Measurements from ENCODE around the gene STPG1. TPM values are rescaled to one million over a fixed set of nuclear protein-coding genes. Genes with fewer than 3 reads are reported as not detected.

The STPG1 gene
- total RNA-seq, 2 experiments from 2014 or later, result 1.8 to 2.4 TPM

DNA sequence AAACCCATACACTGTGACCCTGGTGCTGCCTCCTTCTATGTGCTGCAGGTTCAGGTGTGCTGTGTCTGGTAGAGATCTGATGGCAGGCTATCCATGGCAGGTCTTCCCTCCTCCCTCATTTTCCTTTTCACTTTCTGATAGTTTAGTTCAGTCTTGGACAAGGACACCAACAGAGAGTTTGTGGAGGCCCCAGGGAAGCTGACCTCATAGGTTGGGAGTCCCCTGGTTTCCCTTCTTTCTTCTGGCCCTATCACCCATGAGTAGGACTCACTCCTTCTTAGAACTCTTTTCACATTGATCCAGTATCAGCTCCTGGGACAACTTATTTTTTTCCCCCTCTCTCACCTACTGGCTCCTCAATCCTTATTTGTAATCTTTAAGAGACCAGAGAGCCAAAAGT lies 86.1 kb downstream of the STPG1 start:
- H3K27me3 ChIP-seq (ENCODE audit: control insufficient read depth in 1 of 2, insufficient read depth in 2 of 2, low read length in 2 of 2), result peaks cover 0 to 7% of the 10 kb centered on the region in 2 experiments
- H3K27me3 Mint-ChIP-seq, result no peaks in the 10 kb centered on the region
- H3K4me1 Mint-ChIP-seq (ENCODE audit: low read depth), result peaks cover 15% of the 10 kb centered on the region
- CTCF ChIA-PET, result no interaction called here
- H3K9me3 Mint-ChIP-seq, result no peaks in the 10 kb centered on the region
- H3K4me3 ChIP-seq (ENCODE audit: low read length), result no peak overlapping the region
- POLR2A ChIA-PET, result no interaction called here
- no peak for DNase-seq
- H3K27ac ChIP-seq (ENCODE audit: low read depth in 1 of 2, low read length in 2 of 2), result no peak overlapping the region
- no peak for TF ChIP-seq CTCF (IDR thresholded peaks at IDR 0.05)
- no peaks in the 10 kb centered on the region for H3K9me3 ChIP-seq (ENCODE audit: control insufficient read depth in 1 of 2, insufficient read depth in 1 of 2, low read length in 2 of 2)
- no peak overlapping the region for H3K27ac Mint-ChIP-seq
- H3K36me3 Mint-ChIP-seq (ENCODE audit: low read depth), result no peaks in the 10 kb centered on the region
- no peaks in the 10 kb centered on the region for H3K36me3 ChIP-seq (ENCODE audit: insufficient read depth, low read length)
- intact Hi-C loops (cut with DNase I, micrococcal nuclease), result no loop called here
- no peak overlapping the region for H3K4me3 Mint-ChIP-seq
- ATAC-seq (ENCODE audit: poor library complexity), result no peak
- H3K4me1 ChIP-seq (ENCODE audit: insufficient read depth, low read length), result peaks cover 6% of the 10 kb centered on the region

- H3K27me3 ChIP-seq (ENCODE audit: control insufficient read depth in 1 of 2, insufficient read depth in 2 of 2, low read length in 2 of 2), result peaks cover 4 to 12% of the 10 kb centered on the region in 2 experiments
- TF ChIP-seq CTCF (IDR thresholded peaks at IDR 0.05), result no peak
- intact Hi-C loops (cut with DNase I, micrococcal nuclease), result no loop called here
- no peak overlapping the region for H3K27ac ChIP-seq (ENCODE audit: low read depth in 1 of 2, low read length in 2 of 2)
- ATAC-seq (ENCODE audit: poor library complexity) (no peak), DNase-seq (no peak)
- no peaks in the 10 kb centered on the region for H3K9me3 ChIP-seq (ENCODE audit: control insufficient read depth in 1 of 2, insufficient read depth in 1 of 2, low read length in 2 of 2)
- CTCF ChIA-PET, result interaction anchor here (1.1 kb wide), 1 partner anchor 66 kb away, joined by 3 read pairs; no protein-coding TSS in a partner anchor
- Mint-ChIP-seq H3K27ac (no peak overlapping the region), H3K4me1 (ENCODE audit: low read depth) (peaks cover 29% of the 10 kb centered on the region), H3K9me3 (no peaks in the 10 kb centered on the region), H3K4me3 (no peak overlapping the region), H3K27me3 (peaks cover 4% of the 10 kb centered on the region), H3K36me3 (ENCODE audit: low read depth) (no peaks in the 10 kb centered on the region)
- POLR2A ChIA-PET, result no interaction called here
- H3K4me1 ChIP-seq (ENCODE audit: insufficient read depth, low read length), result peaks cover 23% of the 10 kb centered on the region
- no peak overlapping the region for H3K4me3 ChIP-seq (ENCODE audit: low read length)
- H3K36me3 ChIP-seq (ENCODE audit: insufficient read depth, low read length), result no peaks in the 10 kb centered on the region
Observed at GRCh38 chr1:24325587-24326449, 87.8 kb downstream of the STPG1 start.

DNA sequence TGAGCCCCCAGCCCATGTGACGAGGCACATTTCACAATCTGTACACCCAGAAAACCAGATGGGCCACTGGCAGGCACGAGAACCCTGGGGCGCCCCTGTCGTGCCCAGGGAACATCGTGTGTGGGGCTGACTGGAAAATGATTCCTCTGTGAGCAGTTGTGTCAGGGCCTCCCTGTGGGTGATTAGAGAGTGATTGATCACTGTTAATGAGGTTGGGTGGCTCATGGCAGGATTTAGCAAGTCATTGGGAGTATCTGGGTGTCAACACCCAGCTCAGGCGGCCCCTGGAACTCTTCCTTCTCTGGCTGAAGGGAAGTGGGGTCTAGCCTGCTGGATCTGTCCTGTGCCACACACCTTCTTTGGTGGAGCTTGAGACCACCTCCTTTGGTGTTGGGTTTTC lies 88.7 kb downstream of the STPG1 start:
- Mint-ChIP-seq H3K27ac (no peak overlapping the region), H3K4me3 (no peak overlapping the region)
- intact Hi-C loops (cut with DNase I, micrococcal nuclease), result loop anchor here in 1 of 2 experiments (5.0 kb wide), 1 partner anchor 67 kb away; no protein-coding TSS in a partner anchor

More for the DNA sequence above, 88.7 kb downstream of the STPG1 start:
- Histone ChIP-seq H3K27ac (ENCODE audit: low read depth in 1 of 2, low read length in 2 of 2) (no peak overlapping the region), H3K27me3 (ENCODE audit: control insufficient read depth in 1 of 2, insufficient read depth in 2 of 2, low read length in 2 of 2) (peaks cover 13 to 14% of the 10 kb centered on the region in 2 experiments), H3K4me1 (ENCODE audit: insufficient read depth, low read length) (peaks cover 32% of the 10 kb centered on the region), H3K9me3 (ENCODE audit: control insufficient read depth in 1 of 2, insufficient read depth in 1 of 2, low read length in 2 of 2) (no peaks in the 10 kb centered on the region), H3K36me3 (ENCODE audit: insufficient read depth, low read length) (no peaks in the 10 kb centered on the region), H3K4me3 (ENCODE audit: low read length) (no peak overlapping the region)
- CTCF ChIA-PET, result interaction anchor here (1.1 kb wide), 1 partner anchor 67 kb away, joined by 3 read pairs; no protein-coding TSS in a partner anchor
- ATAC-seq (ENCODE audit: poor library complexity) (no peak), DNase-seq (no peak)
- TF ChIP-seq CTCF (IDR thresholded peaks at IDR 0.05), result no peak
- Mint-ChIP-seq H3K36me3 (ENCODE audit: low read depth) (no peaks in the 10 kb centered on the region), H3K27me3 (peaks cover 13% of the 10 kb centered on the region), H3K9me3 (no peaks in the 10 kb centered on the region), H3K4me1 (ENCODE audit: low read depth) (peaks cover 38% of the 10 kb centered on the region)
- POLR2A ChIA-PET, result no interaction called here
